GM23338 (cell line): Measurements from ENCODE around the gene FTHL17. TPM values are rescaled to one million over a fixed set of nuclear protein-coding genes. Genes with fewer than 3 reads are reported as not detected.

Source experiments
- ATAC-seq: fragments of 200-7000 bp; cut with Tn5 transposase; 3 replicates; pipeline ENCODE4 v1.9.1; 2020
- DNase-seq: peaks from one replicate; pipeline ENCODE4 v3.0.0-alpha.2; 2015; ENCODE audit warnings: low spot score
- H2AFZ ChIP-seq: fragments of 200-600 bp; sonication (generic); 2 replicates; pipeline ENCODE4 v1.8.0; 2016; ENCODE audit warnings: antibody characterized with exemption, mild to moderate bottlenecking, moderate library complexity
- H3F3A ChIP-seq: fragments of 200-600 bp; sonication (generic); replicated peaks from 2 replicates; pipeline ENCODE4 v1.8.0; 2017; ENCODE audit warnings: antibody characterized with exemption, mixed run types, low read depth
- H3K27ac ChIP-seq: fragments of 200-600 bp; sonication (generic); 2 replicates; pipeline ENCODE4 v1.6.1; 2016; ENCODE audit warnings: low read depth
- H3K27me3 ChIP-seq: fragments of 200-600 bp; sonication (generic); 2 replicates; pipeline ENCODE4 v1.8.0; 2016; ENCODE audit warnings: mild to moderate bottlenecking, mixed run types, moderate library complexity; ENCODE audit not compliant: insufficient read depth
- H3K36me3 ChIP-seq: fragments of 200-600 bp; sonication (generic); 2 replicates; pipeline ENCODE4 v1.8.0; 2016; ENCODE audit warnings: mild to moderate bottlenecking; ENCODE audit not compliant: insufficient read depth
- H3K4me1 ChIP-seq: fragments of 200-600 bp; sonication (generic); 2 replicates; pipeline ENCODE4 v1.8.0; 2016; ENCODE audit warnings: mild to moderate bottlenecking, moderate library complexity; ENCODE audit not compliant: insufficient read depth
- H3K4me2 ChIP-seq: fragments of 200-600 bp; sonication (generic); 2 replicates; pipeline ENCODE4 v1.7.1; 2017; ENCODE audit warnings: mixed run types
- H3K4me3 ChIP-seq: fragments of 200-600 bp; sonication (generic); 2 replicates; pipeline ENCODE4 v1.6.1; 2016; ENCODE audit warnings: mixed run types
- H3K79me2 ChIP-seq: fragments of 200-600 bp; sonication (generic); replicated peaks from 2 replicates; pipeline ENCODE4 v1.8.0; 2017; ENCODE audit warnings: mild to moderate bottlenecking; ENCODE audit not compliant: insufficient read depth
- H3K9me2 ChIP-seq: fragments of 200-600 bp; sonication (generic); 2 replicates; pipeline ENCODE4 v1.8.0; 2017; ENCODE audit not compliant: insufficient read depth
- H4K20me1 ChIP-seq: fragments of 200-600 bp; sonication (generic); replicated peaks from 2 replicates; pipeline ENCODE4 v1.8.0; 2017; ENCODE audit warnings: mild to moderate bottlenecking; ENCODE audit not compliant: insufficient read depth
- H3K27ac Mint-ChIP-seq: 2 replicates; pipeline ENCODE4 v1.8.0; 2020; ENCODE audit warnings: inconsistent platforms, mild to moderate bottlenecking, moderate library complexity, mixed read lengths
- H3K27me3 Mint-ChIP-seq: 3 replicates; pipeline ENCODE4 v1.8.0; 2022; ENCODE audit warnings: low read depth, mild to moderate bottlenecking, moderate library complexity, mixed read lengths, inconsistent platforms; ENCODE audit not compliant: insufficient read depth, poor library complexity
- H3K36me3 Mint-ChIP-seq: 3 replicates; pipeline ENCODE4 v1.8.0; 2021; ENCODE audit warnings: low read depth, mild to moderate bottlenecking, inconsistent platforms, moderate library complexity, mixed read lengths
- H3K4me1 Mint-ChIP-seq: 3 replicates; pipeline ENCODE4 v1.8.0; 2020; ENCODE audit warnings: mild to moderate bottlenecking, inconsistent platforms, mixed read lengths
- H3K4me3 Mint-ChIP-seq: 3 replicates; pipeline ENCODE4 v1.8.0; 2021; ENCODE audit warnings: moderate library complexity, mild to moderate bottlenecking, inconsistent platforms, mixed read lengths
- H3K9me3 Mint-ChIP-seq: 3 replicates; pipeline ENCODE4 v1.8.0; 2020; ENCODE audit warnings: moderate library complexity, mild to moderate bottlenecking, inconsistent platforms, mixed read lengths
- CREB1 ChIP-seq: fragments of 250-450 bp; sonication (Bioruptor Pico); IDR thresholded peaks from 2 replicates; pipeline ENCODE4 v1.5.0; 2020; ENCODE audit warnings: low read depth, mild to moderate bottlenecking, moderate library complexity
- CTCF ChIP-seq, 2 experiments: fragments of 200-600 bp in 1 of 2; sonication (generic) in 1 of 2; conservative IDR thresholded peaks; 2 replicates each; pipeline versions ENCODE4 v1.5.1 to v1.6.1; 2016 to 2017; ENCODE audit warnings: antibody characterized with exemption in 2 of 2, low read depth in 2 of 2, mild to moderate bottlenecking in 2 of 2, moderate library complexity in 1 of 2
- ETS1 ChIP-seq: IDR thresholded peaks from 2 replicates; pipeline ENCODE4 v1.6.1; 2016; ENCODE audit warnings: antibody characterized with exemption
- EZH2 ChIP-seq: fragments of 200-600 bp; sonication (generic); IDR thresholded peaks from one replicate; pipeline ENCODE4 v1.8.0; 2017; ENCODE audit warnings: antibody characterized with exemption, mild to moderate bottlenecking, low read depth; ENCODE audit not compliant: unreplicated experiment
- EZH2phosphoT487 ChIP-seq: fragments of 200-600 bp; sonication (generic); IDR thresholded peaks from one replicate; pipeline ENCODE4 v1.8.1; 2018; ENCODE audit warnings: antibody characterized with exemption; ENCODE audit not compliant: unreplicated experiment
- JUNB ChIP-seq: IDR thresholded peaks from one replicate; pipeline ENCODE4 v1.6.1; 2016; ENCODE audit warnings: antibody characterized with exemption; ENCODE audit not compliant: unreplicated experiment
- NANOG ChIP-seq: IDR thresholded peaks from 2 replicates; pipeline ENCODE4 v1.6.1; 2016; ENCODE audit warnings: antibody characterized with exemption, borderline replicate concordance
- POLR2AphosphoS5 ChIP-seq: IDR thresholded peaks from 2 replicates; pipeline ENCODE4 v1.6.1; 2016; ENCODE audit warnings: antibody characterized with exemption, low read depth
- STAT1 ChIP-seq: IDR thresholded peaks from one replicate; pipeline ENCODE4 v1.6.1; 2016; ENCODE audit warnings: antibody characterized with exemption; ENCODE audit not compliant: unreplicated experiment
- ZNF114 ChIP-seq: fragments of 250-450 bp; sonication (Bioruptor Pico); IDR thresholded peaks from 2 replicates; pipeline ENCODE4 v1.5.0; 2020; ENCODE audit warnings: mild to moderate bottlenecking, moderate library complexity
- ZNF331 ChIP-seq: fragments of 250-450 bp; sonication (Bioruptor Pico); IDR thresholded peaks from 2 replicates; pipeline ENCODE4 v1.5.0; 2020; ENCODE audit warnings: low read depth, mild to moderate bottlenecking, moderate library complexity
- polyA plus RNA-seq: library from polyadenylated mRNA; unstranded; fragments of >200 nt; fragmentation: Nextera tagmentation; extraction: Ambion mirVana; gene quantifications from 2 replicates; pipeline ENCODE4 v1.2.1, GENCODE V29; 2016
- total RNA-seq: library from RNA; depleted of rRNA; stranded (reverse); fragments of >200 nt; shearing (Covaris generic); gene quantifications from 2 replicates; pipeline ENCODE4 v1.2.3, GENCODE V29; 2014
- TF ChIP-seq, protein P1 (sequence below): fragments of 250-450 bp; sonication (Bioruptor Pico); IDR thresholded peaks from 2 replicates; pipeline ENCODE4 v1.5.0; 2020; ENCODE audit warnings: mild to moderate bottlenecking, moderate library complexity
- TF ChIP-seq, protein P2 (sequence below): IDR thresholded peaks from one replicate; pipeline ENCODE4 v1.6.1; 2018; ENCODE audit warnings: antibody characterized with exemption; ENCODE audit not compliant: unreplicated experiment

Gene FTHL17
- total and polyA plus RNA-seq, 2 experiments from 2014 or later = not detected

- no peak overlapping the region for H3K4me3 Mint-ChIP-seq
- H3K36me3 ChIP-seq = no peaks in the 10 kb centered on the region
- H3K27ac ChIP-seq = no peak overlapping the region
- no peak overlapping the region for H2AFZ ChIP-seq
- no peaks in the 10 kb centered on the region for H3K4me1 ChIP-seq
- H3K9me3 Mint-ChIP-seq = no peaks in the 10 kb centered on the region; the same call in 2 of the 3 replicates
- H3K27me3 Mint-ChIP-seq = no peaks in the 10 kb centered on the region
- TF ChIP-seq NANOG = no peak
- no peak for TF ChIP-seq ZNF114 (CRISPR knock-in tag)
- TF ChIP-seq, protein P1, sequence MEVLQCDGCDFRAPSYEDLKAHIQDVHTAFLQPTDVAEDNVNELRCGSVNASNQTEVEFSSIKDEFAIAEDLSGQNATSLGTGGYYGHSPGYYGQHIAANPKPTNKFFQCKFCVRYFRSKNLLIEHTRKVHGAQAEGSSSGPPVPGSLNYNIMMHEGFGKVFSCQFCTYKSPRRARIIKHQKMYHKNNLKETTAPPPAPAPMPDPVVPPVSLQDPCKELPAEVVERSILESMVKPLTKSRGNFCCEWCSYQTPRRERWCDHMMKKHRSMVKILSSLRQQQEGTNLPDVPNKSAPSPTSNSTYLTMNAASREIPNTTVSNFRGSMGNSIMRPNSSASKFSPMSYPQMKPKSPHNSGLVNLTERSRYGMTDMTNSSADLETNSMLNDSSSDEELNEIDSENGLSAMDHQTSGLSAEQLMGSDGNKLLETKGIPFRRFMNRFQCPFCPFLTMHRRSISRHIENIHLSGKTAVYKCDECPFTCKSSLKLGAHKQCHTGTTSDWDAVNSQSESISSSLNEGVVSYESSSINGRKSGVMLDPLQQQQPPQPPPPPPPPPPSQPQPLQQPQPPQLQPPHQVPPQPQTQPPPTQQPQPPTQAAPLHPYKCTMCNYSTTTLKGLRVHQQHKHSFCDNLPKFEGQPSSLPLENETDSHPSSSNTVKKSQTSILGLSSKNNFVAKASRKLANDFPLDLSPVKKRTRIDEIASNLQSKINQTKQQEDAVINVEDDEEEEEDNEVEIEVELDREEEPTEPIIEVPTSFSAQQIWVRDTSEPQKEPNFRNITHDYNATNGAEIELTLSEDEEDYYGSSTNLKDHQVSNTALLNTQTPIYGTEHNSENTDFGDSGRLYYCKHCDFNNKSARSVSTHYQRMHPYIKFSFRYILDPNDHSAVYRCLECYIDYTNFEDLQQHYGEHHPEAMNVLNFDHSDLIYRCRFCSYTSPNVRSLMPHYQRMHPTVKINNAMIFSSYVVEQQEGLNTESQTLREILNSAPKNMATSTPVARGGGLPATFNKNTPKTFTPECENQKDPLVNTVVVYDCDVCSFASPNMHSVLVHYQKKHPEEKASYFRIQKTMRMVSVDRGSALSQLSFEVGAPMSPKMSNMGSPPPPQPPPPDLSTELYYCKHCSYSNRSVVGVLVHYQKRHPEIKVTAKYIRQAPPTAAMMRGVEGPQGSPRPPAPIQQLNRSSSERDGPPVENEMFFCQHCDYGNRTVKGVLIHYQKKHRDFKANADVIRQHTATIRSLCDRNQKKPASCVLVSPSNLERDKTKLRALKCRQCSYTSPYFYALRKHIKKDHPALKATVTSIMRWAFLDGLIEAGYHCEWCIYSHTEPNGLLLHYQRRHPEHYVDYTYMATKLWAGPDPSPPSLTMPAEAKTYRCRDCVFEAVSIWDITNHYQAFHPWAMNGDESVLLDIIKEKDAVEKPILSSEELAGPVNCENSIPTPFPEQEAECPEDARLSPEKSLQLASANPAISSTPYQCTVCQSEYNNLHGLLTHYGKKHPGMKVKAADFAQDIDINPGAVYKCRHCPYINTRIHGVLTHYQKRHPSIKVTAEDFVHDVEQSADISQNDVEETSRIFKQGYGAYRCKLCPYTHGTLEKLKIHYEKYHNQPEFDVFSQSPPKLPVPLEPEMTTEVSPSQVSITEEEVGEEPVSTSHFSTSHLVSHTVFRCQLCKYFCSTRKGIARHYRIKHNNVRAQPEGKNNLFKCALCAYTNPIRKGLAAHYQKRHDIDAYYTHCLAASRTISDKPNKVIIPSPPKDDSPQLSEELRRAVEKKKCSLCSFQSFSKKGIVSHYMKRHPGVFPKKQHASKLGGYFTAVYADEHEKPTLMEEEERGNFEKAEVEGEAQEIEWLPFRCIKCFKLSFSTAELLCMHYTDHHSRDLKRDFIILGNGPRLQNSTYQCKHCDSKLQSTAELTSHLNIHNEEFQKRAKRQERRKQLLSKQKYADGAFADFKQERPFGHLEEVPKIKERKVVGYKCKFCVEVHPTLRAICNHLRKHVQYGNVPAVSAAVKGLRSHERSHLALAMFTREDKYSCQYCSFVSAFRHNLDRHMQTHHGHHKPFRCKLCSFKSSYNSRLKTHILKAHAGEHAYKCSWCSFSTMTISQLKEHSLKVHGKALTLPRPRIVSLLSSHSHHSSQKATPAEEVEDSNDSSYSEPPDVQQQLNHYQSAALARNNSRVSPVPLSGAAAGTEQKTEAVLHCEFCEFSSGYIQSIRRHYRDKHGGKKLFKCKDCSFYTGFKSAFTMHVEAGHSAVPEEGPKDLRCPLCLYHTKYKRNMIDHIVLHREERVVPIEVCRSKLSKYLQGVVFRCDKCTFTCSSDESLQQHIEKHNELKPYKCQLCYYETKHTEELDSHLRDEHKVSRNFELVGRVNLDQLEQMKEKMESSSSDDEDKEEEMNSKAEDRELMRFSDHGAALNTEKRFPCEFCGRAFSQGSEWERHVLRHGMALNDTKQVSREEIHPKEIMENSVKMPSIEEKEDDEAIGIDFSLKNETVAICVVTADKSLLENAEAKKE = no peak
- TF ChIP-seq, protein P2, sequence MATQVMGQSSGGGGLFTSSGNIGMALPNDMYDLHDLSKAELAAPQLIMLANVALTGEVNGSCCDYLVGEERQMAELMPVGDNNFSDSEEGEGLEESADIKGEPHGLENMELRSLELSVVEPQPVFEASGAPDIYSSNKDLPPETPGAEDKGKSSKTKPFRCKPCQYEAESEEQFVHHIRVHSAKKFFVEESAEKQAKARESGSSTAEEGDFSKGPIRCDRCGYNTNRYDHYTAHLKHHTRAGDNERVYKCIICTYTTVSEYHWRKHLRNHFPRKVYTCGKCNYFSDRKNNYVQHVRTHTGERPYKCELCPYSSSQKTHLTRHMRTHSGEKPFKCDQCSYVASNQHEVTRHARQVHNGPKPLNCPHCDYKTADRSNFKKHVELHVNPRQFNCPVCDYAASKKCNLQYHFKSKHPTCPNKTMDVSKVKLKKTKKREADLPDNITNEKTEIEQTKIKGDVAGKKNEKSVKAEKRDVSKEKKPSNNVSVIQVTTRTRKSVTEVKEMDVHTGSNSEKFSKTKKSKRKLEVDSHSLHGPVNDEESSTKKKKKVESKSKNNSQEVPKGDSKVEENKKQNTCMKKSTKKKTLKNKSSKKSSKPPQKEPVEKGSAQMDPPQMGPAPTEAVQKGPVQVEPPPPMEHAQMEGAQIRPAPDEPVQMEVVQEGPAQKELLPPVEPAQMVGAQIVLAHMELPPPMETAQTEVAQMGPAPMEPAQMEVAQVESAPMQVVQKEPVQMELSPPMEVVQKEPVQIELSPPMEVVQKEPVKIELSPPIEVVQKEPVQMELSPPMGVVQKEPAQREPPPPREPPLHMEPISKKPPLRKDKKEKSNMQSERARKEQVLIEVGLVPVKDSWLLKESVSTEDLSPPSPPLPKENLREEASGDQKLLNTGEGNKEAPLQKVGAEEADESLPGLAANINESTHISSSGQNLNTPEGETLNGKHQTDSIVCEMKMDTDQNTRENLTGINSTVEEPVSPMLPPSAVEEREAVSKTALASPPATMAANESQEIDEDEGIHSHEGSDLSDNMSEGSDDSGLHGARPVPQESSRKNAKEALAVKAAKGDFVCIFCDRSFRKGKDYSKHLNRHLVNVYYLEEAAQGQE = no peak
- TF ChIP-seq ZNF331 (CRISPR knock-in tag) = no peak
- TF ChIP-seq ETS1 = no peak
- no peak for TF ChIP-seq JUNB
- no peak for TF ChIP-seq STAT1
- TF ChIP-seq EZH2 = no peak
- TF ChIP-seq POLR2AphosphoS5 = no peak
- no peak for TF ChIP-seq EZH2phosphoT487
- TF ChIP-seq CREB1 (CRISPR knock-in tag) = no peak
- TF ChIP-seq CTCF (conservative IDR thresholded peaks at IDR 0.05; ENCODE audit: low read depth in 2 of 2) = no peak
- H3K4me3 ChIP-seq = no peak overlapping the region
- H3K4me1 Mint-ChIP-seq = no peaks in the 10 kb centered on the region
- no peaks in the 10 kb centered on the region for H3K9me2 ChIP-seq
- no peaks in the 10 kb centered on the region for H3F3A ChIP-seq
- H3K4me2 ChIP-seq = no peak overlapping the region
- no peaks in the 10 kb centered on the region for H3K36me3 Mint-ChIP-seq
- no peaks in the 10 kb centered on the region for H3K27me3 ChIP-seq
- no peaks in the 10 kb centered on the region for H3K79me2 ChIP-seq
- no peak for ATAC-seq
- no peaks in the 10 kb centered on the region for H4K20me1 ChIP-seq
- DNase-seq = no peak
- no peak overlapping the region for H3K27ac Mint-ChIP-seq
Measured at GRCh38 chrX:31092476-31092875, 20.6 kb upstream of the FTHL17 start.
